DMS114 treated with DMSO at 0.1 percent for 48 hours (cell line): ENCODE results near the gene RIMKLA.
A peak's percentile ranks its signal among the peaks of the same experiment; 100 is the strongest.

Experiments
- DNase-seq: peaks from one replicate; lab custom pipeline; 2025; ENCODE audit not compliant: unreplicated experiment; lab: John Stamatoyannopoulos, UW

Gene RIMKLA

GRCh38 chr1:42424201-42424600, 43.6 kb downstream of the RIMKLA start:
- DNase-seq = no peak

- no peak for DNase-seq
These were observed 46.6 kb downstream of the RIMKLA start for GRCh38 chr1:42427240-42427639.

- DNase-seq = no peak
These were observed 49.0 kb downstream of the RIMKLA start for GRCh38 chr1:42429603-42430002.

- no peak for DNase-seq
These were observed 49.9 kb downstream of the RIMKLA start for GRCh38 chr1:42430286-42431135.

- DNase-seq = no peak
These were observed 50.9 kb downstream of the RIMKLA start for GRCh38 chr1:42431514-42431913.

GRCh38 chr1:42432714-42433113, 52.1 kb downstream of the RIMKLA start:
- no peak for DNase-seq

GRCh38 chr1:42433369-42433768, 52.8 kb downstream of the RIMKLA start:
- DNase-seq = no peak

- no peak for DNase-seq
These were observed 53.7 kb downstream of the RIMKLA start for GRCh38 chr1:42434340-42434739.

GRCh38 chr1:42439940-42440339, 59.3 kb downstream of the RIMKLA start:
- no peak for DNase-seq

- no peak for DNase-seq
These were observed 62.1 kb downstream of the RIMKLA start for GRCh38 chr1:42442662-42443061.

GRCh38 chr1:42449256-42449655, 68.7 kb downstream of the RIMKLA start:
- DNase-seq = no peak

GRCh38 chr1:42450061-42450460, 69.5 kb downstream of the RIMKLA start:
- DNase-seq = no peak

- no peak for DNase-seq
These were observed 72.8 kb downstream of the RIMKLA start for GRCh38 chr1:42453386-42453785.

GRCh38 chr1:42454403-42454802, 73.8 kb downstream of the RIMKLA start:
- no peak for DNase-seq

- peak; percentile 77 for DNase-seq
These were observed 75.6 kb downstream of the RIMKLA start, which contains the start of the genes PPCS and ZMYND12 for GRCh38 chr1:42456010-42456753. Gene PPCS, plus strand, starts transcription at chr1:42456543. Its CDS starts 23 bp downstream, at chr1:42456566. Gene ZMYND12, minus strand, starts transcription at chr1:42456022. Its CDS starts 25 bp downstream, at chr1:42455997.

GRCh38 chr1:42456754-42457089, 76.1 kb downstream of the RIMKLA start:
- DNase-seq = no peak

- no peak for DNase-seq
These were observed 80.6 kb downstream of the RIMKLA start for GRCh38 chr1:42461196-42461595.

- peak; percentile 98 for DNase-seq
These were observed 82.5 kb downstream of the RIMKLA start, which contains the start of gene CCDC30 for GRCh38 chr1:42462828-42463763. Gene CCDC30, plus strand, starts transcription at chr1:42463286. Its CDS starts 17,266 bp downstream, at chr1:42480552.

GRCh38 chr1:42463921-42464320, 83.3 kb downstream of the RIMKLA start:
- DNase-seq = no peak

- no peak for DNase-seq
These were observed 85.4 kb downstream of the RIMKLA start for GRCh38 chr1:42466030-42466429.

GRCh38 chr1:42469727-42470126, 89.1 kb downstream of the RIMKLA start:
- DNase-seq = no peak
